ENCODE data around the gene DPM2.

DPM2 gene

DNA sequence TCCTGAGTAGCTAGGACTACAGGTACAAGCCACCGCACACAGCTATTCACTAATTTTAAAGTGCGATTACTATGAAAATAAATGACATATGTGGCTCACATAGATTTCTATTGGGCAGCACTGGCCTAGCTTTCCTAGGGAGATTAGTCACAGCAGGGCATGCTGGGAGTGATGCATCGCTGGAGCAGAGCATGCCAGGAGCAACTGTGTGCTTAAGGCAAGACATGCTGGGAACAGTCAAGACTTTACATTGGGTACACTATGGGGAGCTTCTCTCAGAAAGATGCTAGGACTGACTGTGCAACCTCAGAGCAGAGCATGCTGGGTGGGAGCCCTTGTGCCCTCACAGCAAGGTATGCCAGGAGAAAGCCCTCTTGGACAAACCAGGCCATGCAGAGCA is 47.6 kb downstream of the DPM2 start:
- no peak for DNase-seq (ENCODE audit: low spot score in 2 of 2)
- Mint-ChIP-seq H3K4me1 (peaks cover 10% of the 10 kb centered on the region), H3K27me3 (no peaks in the 10 kb centered on the region), H3K9me3 (no peaks in the 10 kb centered on the region), H3K4me3 (no peak overlapping the region), H3K36me3 (peaks cover 47% of the 10 kb centered on the region), H3K27ac (no peak overlapping the region)
- no peak for ATAC-seq (ENCODE audit: low read depth)

DNA sequence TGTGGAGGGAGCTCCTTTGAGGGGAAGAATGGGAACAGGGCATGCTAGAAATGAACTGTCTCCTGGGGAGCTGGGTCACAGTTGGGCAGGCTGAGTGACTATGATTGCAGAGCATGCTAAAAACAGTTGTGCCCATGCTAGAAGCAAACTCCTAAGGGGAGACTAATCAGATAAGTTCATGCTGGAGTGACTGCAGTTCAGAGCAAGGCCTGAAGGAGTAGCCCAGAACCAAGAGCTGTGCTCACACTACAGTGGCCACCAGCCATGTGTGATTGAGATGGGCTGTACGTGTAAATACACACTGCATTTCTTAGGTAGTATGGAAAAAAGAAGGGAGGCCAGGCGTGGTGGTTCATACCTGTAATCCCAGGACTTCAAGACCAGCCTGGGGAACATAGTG is 49.9 kb downstream of the DPM2 start:
- ATAC-seq (ENCODE audit: low read depth) (peak; percentile 64), DNase-seq (ENCODE audit: low spot score in 2 of 2) (no peak)
- no peaks in the 10 kb centered on the region for H3K27me3 Mint-ChIP-seq
- H3K27ac Mint-ChIP-seq: no peak overlapping the region
- peaks cover 14% of the 10 kb centered on the region for H3K4me1 Mint-ChIP-seq
- H3K36me3 Mint-ChIP-seq: peaks cover 26% of the 10 kb centered on the region
- no peak overlapping the region for H3K4me3 Mint-ChIP-seq
- no peaks in the 10 kb centered on the region for H3K9me3 Mint-ChIP-seq

DNA sequence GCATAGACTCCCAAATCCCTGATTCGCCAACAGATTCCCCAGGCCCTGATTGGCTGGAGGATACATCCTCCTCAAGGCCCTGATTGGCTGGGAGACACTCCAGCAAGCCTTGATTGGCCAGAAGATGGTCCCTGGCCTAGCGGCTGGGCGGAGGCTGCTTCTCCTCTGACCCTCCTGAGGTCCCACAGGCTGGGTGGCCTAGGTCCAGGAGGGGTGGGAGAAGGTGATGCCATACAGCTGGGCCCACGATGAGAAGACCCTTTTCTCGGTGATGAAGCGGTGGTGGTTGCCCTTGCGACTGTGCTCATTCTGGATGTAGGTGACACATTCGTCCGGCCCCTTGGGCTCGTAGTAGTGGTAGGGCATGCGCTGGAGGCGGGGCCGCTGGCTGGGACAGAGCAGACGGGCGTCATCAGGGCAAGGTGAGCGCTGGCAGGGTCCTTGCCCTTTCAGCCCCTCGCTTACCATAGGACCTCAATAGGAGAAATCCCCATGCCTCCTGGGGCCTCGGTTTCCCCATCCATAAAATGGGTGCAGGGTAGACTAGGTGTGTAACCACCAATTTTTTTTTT is 51.2 kb downstream of the DPM2 start:
- no peak for DNase-seq (ENCODE audit: low spot score in 2 of 2)

DNA sequence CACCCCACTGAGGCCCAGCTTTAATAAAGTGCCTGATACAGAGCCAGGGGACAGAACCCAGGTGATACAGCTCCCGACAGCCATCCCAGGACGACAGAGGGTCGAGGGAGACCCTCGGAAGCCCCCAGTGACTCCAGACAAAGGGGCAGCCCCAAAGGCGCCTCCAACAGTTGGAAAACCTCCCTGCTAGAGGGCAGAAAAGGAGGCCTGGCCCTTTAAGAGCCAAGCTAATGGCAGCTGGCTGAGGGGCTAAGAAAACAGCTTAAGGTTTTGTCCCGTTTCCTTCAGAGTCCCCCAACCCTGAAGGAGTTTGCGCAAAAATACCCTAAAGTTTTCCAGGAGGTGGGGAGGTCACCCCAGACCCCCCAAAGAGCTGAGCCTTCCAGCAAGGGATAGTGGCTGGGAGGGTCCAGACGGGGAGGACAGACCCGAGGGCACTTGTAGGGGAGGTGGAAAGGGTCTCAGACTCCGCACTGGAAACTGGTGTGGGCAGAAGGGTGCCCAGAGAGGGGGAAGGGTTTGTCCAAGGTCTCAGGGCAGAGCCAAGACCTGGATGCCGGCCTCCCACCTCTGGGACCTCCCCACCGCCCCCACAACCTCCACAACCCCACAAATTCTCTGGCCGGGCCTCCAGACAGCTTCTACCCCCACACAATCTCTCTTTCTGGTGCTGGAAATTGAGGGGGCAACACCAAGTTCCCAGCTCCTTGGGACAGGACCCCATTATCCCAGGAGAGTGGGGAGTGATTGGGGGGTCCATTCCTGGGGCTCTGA is 52.0 kb downstream of the DPM2 start:
- Mint-ChIP-seq H3K4me1 (peaks cover 16% of the 10 kb centered on the region), H3K36me3 (peaks cover 19% of the 10 kb centered on the region), H3K27me3 (no peaks in the 10 kb centered on the region), H3K4me3 (no peak overlapping the region), H3K27ac (peak overlapping the region; percentile 58), H3K9me3 (no peaks in the 10 kb centered on the region)
- DNase-seq (ENCODE audit: low spot score in 2 of 2): no peak
- ATAC-seq (ENCODE audit: low read depth): no peak

More for the DNA sequence above, 51.2 kb downstream of the DPM2 start:
- no peak for ATAC-seq (ENCODE audit: low read depth)
- Mint-ChIP-seq H3K4me3 (no peak overlapping the region), H3K27me3 (no peaks in the 10 kb centered on the region), H3K4me1 (peaks cover 18% of the 10 kb centered on the region), H3K36me3 (peaks cover 22% of the 10 kb centered on the region), H3K9me3 (no peaks in the 10 kb centered on the region), H3K27ac (no peak overlapping the region)

Data from memory B cell (primary cell).